ENCODE measurements around the gene SH3TC2. TPM values are rescaled to one million over a fixed set of nuclear protein-coding genes. Genes with fewer than 3 reads are reported as not detected.

The SH3TC2 gene
- total and polyA plus RNA-seq, 3 donors from 2014 or later: 32.4 to 136 (median 130) TPM

DNA sequence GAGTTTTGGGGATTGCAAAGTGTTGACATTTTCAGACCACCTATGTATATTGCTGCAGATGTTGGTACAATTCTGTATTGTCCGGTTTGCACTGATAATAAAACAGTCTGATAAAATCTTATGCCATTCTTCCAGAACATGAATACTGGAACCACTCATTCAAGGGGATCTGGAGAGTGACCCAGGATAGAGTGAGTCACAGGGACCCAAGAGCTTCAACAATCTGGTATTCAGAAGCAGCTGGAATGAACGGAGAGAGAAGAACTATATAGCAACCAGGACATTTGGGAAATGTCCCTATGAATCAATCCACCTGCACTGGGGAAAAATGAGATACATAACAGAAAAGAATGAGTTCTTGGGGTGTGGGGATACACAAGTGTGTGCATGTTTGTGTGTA, 73.3 kb downstream of the SH3TC2 start:
- no peak overlapping the region for H3K4me3 ChIP-seq
- no peaks in the 10 kb centered on the region for H3K9me3 ChIP-seq
- TF ChIP-seq, protein P1, sequence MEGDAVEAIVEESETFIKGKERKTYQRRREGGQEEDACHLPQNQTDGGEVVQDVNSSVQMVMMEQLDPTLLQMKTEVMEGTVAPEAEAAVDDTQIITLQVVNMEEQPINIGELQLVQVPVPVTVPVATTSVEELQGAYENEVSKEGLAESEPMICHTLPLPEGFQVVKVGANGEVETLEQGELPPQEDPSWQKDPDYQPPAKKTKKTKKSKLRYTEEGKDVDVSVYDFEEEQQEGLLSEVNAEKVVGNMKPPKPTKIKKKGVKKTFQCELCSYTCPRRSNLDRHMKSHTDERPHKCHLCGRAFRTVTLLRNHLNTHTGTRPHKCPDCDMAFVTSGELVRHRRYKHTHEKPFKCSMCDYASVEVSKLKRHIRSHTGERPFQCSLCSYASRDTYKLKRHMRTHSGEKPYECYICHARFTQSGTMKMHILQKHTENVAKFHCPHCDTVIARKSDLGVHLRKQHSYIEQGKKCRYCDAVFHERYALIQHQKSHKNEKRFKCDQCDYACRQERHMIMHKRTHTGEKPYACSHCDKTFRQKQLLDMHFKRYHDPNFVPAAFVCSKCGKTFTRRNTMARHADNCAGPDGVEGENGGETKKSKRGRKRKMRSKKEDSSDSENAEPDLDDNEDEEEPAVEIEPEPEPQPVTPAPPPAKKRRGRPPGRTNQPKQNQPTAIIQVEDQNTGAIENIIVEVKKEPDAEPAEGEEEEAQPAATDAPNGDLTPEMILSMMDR (IDR thresholded peaks at IDR 0.05): no peak
- no peak for TF ChIP-seq POLR2A (IDR thresholded peaks at IDR 0.05)
- H3K27me3 ChIP-seq: no peaks in the 10 kb centered on the region
- WGBS, 2 donors: 82 to 87% methylated on average over 2 of the region's 2 CpGs
- intact Hi-C loops (cut with DNase I; ENCODE audit: low total_unique reads): no loop called here
- no peak for DNase-seq
- no peaks in the 10 kb centered on the region for H3K36me3 ChIP-seq (ENCODE audit: low read depth, missing control alignments)
- H3K27ac ChIP-seq: no peak overlapping the region
- H3K4me1 ChIP-seq: no peaks in the 10 kb centered on the region

DNA sequence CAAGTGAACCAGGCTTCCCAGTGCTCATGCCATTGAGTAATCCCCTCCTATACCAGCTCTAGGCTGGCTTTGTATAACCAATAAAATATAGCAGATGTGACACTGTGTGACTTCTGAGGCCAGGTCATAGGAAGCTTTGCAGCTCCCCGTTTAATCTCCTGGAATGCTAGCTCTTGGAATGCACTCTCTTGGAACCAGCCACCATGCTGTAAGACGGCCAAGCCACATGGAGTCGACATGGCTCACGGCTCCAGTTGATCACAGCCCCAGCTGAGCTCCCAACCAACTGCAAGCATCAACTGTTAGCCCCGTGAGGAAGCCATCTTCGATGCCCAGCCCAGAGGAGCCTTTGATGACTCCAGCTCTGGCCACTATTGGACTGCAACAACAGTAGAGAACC, 74.5 kb downstream of the SH3TC2 start:
- Histone ChIP-seq H3K27me3 (no peaks in the 10 kb centered on the region), H3K4me1 (no peaks in the 10 kb centered on the region), H3K27ac (no peak overlapping the region), H3K9me3 (no peaks in the 10 kb centered on the region), H3K36me3 (ENCODE audit: low read depth, missing control alignments) (no peaks in the 10 kb centered on the region), H3K4me3 (no peak overlapping the region)
- WGBS, 2 donors: 71 to 82% methylated on average over 5 to 6 of the region's 6 CpGs
- TF ChIP-seq, protein P1 (IDR thresholded peaks at IDR 0.05): no peak
- TF ChIP-seq POLR2A (IDR thresholded peaks at IDR 0.05): no peak
- intact Hi-C loops (cut with DNase I; ENCODE audit: low total_unique reads): no loop called here
- no peak for DNase-seq

GRCh38 chr5:148986636-148987035, 76.2 kb downstream of the SH3TC2 start:
- intact Hi-C loops (cut with DNase I; ENCODE audit: low total_unique reads): no loop called here
- TF ChIP-seq, protein P1 (IDR thresholded peaks at IDR 0.05): no peak
- TF ChIP-seq POLR2A (IDR thresholded peaks at IDR 0.05): no peak
- no peaks in the 10 kb centered on the region for H3K9me3 ChIP-seq

GRCh38 chr5:148984345-148984744, 78.5 kb downstream of the SH3TC2 start:
- no peaks in the 10 kb centered on the region for H3K27me3 ChIP-seq
- no peaks in the 10 kb centered on the region for H3K36me3 ChIP-seq (ENCODE audit: low read depth, missing control alignments)
- no peak for TF ChIP-seq POLR2A (IDR thresholded peaks at IDR 0.05)
- TF ChIP-seq, protein P1 (IDR thresholded peaks at IDR 0.05): no peak
- H3K4me1 ChIP-seq: no peaks in the 10 kb centered on the region
- intact Hi-C loops (cut with DNase I; ENCODE audit: low total_unique reads): no loop called here
- WGBS, 2 donors: 68 to 73% methylated on average over 1 of the region's 1 CpG
- no peaks in the 10 kb centered on the region for H3K9me3 ChIP-seq
- no peak for DNase-seq
- no peak overlapping the region for H3K4me3 ChIP-seq
- no peak overlapping the region for H3K27ac ChIP-seq

More at GRCh38 chr5:148986636-148987035, 76.2 kb downstream of the SH3TC2 start:
- Histone ChIP-seq H3K36me3 (ENCODE audit: low read depth, missing control alignments) (no peaks in the 10 kb centered on the region), H3K4me3 (no peak overlapping the region), H3K27me3 (no peaks in the 10 kb centered on the region), H3K4me1 (no peaks in the 10 kb centered on the region), H3K27ac (no peak overlapping the region)
- 70 to 81% methylated on average over 2 of the region's 2 CpGs for WGBS, 2 donors
- DNase-seq: no peak

DNA sequence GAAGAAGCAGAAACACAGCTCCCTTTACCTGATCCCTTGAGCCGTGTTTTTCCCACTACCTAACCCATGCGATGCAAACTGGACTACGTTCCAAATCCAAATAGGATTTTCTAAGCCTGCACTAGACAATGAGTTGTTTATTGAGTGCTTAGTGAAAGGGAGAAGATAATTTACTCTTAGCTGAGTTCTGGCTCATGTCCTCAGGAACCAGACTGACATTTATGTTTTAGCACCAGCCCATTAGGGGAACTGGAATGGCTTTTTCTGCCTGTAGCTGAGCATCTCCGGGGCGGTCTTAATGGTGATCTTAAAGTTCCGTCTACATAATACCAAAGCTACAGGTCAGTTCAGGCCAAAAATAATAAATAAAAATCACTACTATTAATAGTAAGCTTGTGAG, 81.5 kb downstream of the SH3TC2 start:
- WGBS, 2 donors: 63 to 65% methylated on average over 6 of the region's 6 CpGs

More for the DNA sequence above, 81.5 kb downstream of the SH3TC2 start:
- intact Hi-C loops (cut with DNase I; ENCODE audit: low total_unique reads): no loop called here
- Histone ChIP-seq H3K27ac (no peak overlapping the region), H3K4me3 (no peak overlapping the region), H3K36me3 (ENCODE audit: low read depth, missing control alignments) (no peaks in the 10 kb centered on the region), H3K27me3 (no peaks in the 10 kb centered on the region), H3K9me3 (no peaks in the 10 kb centered on the region), H3K4me1 (no peaks in the 10 kb centered on the region)
- TF ChIP-seq, protein P1 (IDR thresholded peaks at IDR 0.05): no peak
- no peak for TF ChIP-seq POLR2A (IDR thresholded peaks at IDR 0.05)
- DNase-seq: no peak

Measured in testis (tissue), 3 donors.